ENCODE data around the gene COPA.

The COPA gene

DNA sequence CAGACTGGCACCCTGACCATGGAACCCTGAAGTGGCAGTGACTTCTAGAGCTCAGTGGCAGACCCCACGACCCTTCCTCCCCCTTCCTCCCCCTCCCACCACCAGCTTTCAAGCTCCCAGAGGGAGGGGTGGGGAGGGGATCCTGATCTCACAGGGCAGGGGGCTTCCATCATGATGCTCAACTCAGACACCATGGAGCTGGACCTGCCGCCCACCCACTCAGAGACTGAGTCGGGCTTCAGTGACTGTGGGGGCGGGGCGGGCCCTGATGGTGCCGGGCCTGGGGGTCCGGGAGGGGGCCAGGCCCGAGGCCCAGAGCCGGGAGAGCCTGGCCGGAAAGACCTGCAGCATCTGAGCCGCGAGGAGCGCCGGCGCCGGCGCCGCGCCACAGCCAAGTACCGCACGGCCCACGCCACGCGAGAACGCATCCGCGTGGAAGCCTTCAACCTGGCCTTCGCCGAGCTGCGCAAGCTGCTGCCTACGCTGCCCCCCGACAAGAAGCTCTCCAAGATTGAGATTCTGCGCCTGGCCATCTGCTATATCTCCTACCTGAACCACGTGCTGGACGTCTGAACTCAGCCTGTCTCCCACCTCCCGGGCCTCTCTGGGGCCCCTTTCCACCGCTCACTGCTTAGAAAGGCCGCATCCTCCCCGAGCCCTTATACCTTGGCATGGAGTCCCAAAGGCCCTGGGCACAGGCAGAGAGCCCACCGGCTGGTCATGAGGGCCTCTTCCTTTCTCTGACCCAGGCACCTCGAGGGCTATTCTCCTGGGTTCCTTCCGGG lies 27.7 kb upstream of the COPA start:
- Histone ChIP-seq H3K4me3 (ENCODE audit: low read length) (no peak overlapping the region), H3K4me1 (ENCODE audit: control insufficient read depth, insufficient read depth, low read length) (peaks cover 2% of the 10 kb centered on the region), H3K9me3 (ENCODE audit: control insufficient read depth, low read length) (no peaks in the 10 kb centered on the region), H3K36me3 (ENCODE audit: control insufficient read depth, insufficient read depth, low read length, severe bottlenecking) (no peaks in the 10 kb centered on the region), H3K27me3 (replicated peaks; ENCODE audit: control insufficient read depth, insufficient read depth, low read length) (peaks cover 14% of the 10 kb centered on the region), H3K9ac (ENCODE audit: low read length) (no peak overlapping the region)
- no peak for DNase-seq (ENCODE audit: low read depth)

DNA sequence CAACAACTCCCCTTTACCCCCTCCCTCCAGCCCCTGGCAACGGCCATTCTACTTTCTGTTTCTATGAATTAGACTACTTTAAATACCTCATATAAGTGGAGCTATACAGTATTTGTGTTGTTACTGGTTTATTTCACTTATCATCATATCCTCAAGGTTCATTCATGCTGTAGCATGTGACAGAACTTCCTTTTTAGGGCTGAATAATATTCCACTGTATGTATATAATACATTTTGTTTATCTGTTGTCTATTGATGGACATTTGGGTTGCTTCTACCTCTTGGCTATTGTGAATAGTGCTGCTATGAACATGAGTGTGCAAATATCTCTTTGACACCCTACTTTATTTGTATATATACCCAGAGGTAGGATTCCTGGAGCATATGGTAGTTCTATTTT lies 26.0 kb upstream of the COPA start:
- DNase-seq (ENCODE audit: low read depth) = no peak
- peaks cover 14% of the 10 kb centered on the region for H3K27me3 ChIP-seq (replicated peaks; ENCODE audit: control insufficient read depth, insufficient read depth, low read length)
- no peaks in the 10 kb centered on the region for H3K9me3 ChIP-seq (ENCODE audit: control insufficient read depth, low read length)
- H3K9ac ChIP-seq (ENCODE audit: low read length) = no peak overlapping the region
- no peaks in the 10 kb centered on the region for H3K36me3 ChIP-seq (ENCODE audit: control insufficient read depth, insufficient read depth, low read length, severe bottlenecking)
- H3K4me3 ChIP-seq (ENCODE audit: low read length) = no peak overlapping the region
- H3K4me1 ChIP-seq (ENCODE audit: control insufficient read depth, insufficient read depth, low read length) = peaks cover 2% of the 10 kb centered on the region

DNA sequence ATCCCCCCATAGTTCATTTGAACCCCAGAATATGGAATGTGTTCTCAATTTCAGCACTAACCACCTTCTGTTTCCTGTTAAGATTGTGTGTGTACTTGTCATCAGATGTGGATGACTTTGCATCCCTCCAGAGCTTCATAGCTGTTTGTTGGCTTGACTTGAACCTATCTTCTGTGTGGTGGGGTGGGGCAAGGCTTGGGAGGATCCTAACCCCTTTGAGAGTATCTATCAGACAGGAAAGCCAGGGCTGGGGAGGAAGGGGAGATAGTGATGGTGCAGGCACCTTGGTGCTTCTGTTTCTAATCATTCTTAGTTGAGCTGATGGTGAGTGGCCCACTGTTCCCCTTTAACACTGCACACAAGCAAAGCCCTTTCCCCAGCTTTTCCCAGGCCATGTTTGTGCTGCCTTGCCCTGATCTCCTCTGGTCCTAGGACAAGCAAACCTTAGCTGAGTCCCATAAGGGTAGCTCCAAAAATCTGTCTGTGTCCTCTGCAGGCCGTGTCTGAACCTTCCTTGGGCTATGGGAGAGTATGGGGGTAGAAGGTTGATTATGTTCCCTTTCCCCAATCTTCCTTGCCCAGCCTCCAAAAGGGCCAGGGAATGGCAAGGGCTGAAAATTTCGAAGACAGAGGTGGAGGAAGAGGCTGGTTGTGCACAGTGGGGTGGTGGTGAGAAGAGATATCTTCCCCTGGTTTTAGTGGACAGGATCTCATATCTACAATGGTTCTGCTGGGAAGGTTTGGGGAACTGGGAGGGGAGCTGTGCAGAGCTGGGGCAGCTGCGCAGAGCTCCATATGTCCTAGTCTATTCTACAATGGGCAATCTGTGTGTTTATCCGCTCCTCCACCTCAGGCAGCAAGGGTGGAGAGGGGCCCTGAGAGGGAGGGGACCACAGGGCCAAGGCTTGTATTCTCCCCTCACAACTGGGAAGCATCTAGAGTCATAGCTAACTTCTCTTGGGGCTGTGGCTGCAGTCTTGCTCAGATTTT lies 25.2 kb upstream of the COPA start:
- Histone ChIP-seq H3K27me3 (replicated peaks; ENCODE audit: control insufficient read depth, insufficient read depth, low read length) (peaks cover 14% of the 10 kb centered on the region), H3K9ac (ENCODE audit: low read length) (no peak overlapping the region), H3K9me3 (ENCODE audit: control insufficient read depth, low read length) (no peaks in the 10 kb centered on the region), H3K4me1 (ENCODE audit: control insufficient read depth, insufficient read depth, low read length) (peaks cover 7% of the 10 kb centered on the region), H3K4me3 (ENCODE audit: low read length) (no peak overlapping the region), H3K36me3 (ENCODE audit: control insufficient read depth, insufficient read depth, low read length, severe bottlenecking) (no peaks in the 10 kb centered on the region)
- DNase-seq (ENCODE audit: low read depth) = no peak

DNA sequence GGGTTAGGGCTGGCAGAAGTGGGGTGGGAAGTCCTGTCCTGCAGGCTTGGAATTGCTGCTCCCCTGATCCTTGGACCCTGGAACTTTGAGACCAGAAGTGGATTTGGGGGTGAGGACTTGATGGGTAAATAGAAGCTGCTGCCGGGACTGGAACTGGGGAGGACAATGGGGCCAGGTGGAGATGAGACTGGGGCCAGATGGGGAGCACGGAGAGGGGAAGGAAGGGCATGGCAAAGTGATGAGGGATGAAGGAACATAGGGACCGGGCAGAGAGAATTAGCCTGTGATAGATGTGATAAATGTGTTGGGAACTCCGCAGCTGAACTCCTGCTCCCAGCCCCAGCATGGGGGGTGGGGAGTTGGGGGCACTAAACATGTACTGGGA lies 24.5 kb upstream of the COPA start:
- H3K4me1 ChIP-seq (ENCODE audit: control insufficient read depth, insufficient read depth, low read length) = peaks cover 14% of the 10 kb centered on the region
- DNase-seq (ENCODE audit: low read depth) = no peak

DNA sequence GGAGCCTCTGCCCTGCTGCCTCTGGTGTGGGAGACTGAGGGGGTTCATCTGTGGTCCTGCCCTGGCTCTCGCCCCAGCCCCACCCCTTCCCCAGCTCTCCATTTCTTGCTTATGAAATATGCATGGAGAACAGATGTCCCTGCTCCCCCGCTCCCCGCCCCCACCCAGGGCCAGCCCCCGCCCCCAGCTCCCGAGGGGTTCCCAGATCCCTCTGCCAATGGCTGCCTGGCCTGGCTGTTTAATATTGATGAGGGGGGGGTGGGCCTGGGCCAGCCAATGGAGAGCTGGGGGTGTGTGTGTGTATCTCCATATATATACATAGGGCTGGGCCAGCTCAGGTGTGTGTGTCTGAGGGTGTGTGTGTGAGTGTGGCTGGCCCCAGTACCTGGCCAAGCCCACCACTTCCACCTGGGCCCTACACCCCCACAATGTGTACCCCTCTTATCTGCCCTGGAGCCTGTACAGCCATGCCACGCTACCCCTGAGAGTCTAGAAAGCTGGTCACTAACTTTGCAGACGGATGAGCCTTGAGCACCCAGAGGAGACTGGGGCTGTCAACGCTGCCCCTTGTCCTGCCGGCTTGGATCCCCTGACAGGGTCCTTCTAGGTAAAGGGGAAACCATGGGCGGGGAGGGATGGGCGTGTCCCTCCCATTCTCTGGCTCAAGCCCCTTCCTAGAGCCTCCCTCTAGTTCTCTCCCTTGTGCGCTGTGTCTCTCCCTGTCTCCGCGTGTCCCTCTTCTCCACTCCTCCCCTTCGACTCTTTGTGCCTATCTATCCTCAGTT lies 23.9 kb upstream of the COPA start, which contains the start of gene NHLH1:
Gene NHLH1, plus strand, starts transcription at position 341 of the 785 bp plus-strand sequence. CDS start 3,661 bp downstream, outside the sequence.
- Histone ChIP-seq H3K4me3 (ENCODE audit: low read length) (no peak within 1 kb of the TSS), H3K36me3 (ENCODE audit: control insufficient read depth, insufficient read depth, low read length, severe bottlenecking) (no peaks in the 10 kb centered on the region), H3K9me3 (ENCODE audit: control insufficient read depth, low read length) (no peaks in the 10 kb centered on the region), H3K27me3 (replicated peaks; ENCODE audit: control insufficient read depth, insufficient read depth, low read length) (peaks cover 14% of the 10 kb centered on the region), H3K4me1 (ENCODE audit: control insufficient read depth, insufficient read depth, low read length) (peaks cover 19% of the 10 kb centered on the region), H3K9ac (ENCODE audit: low read length) (no peak within 1 kb of the TSS)
- no peak for DNase-seq (ENCODE audit: low read depth)

More for the DNA sequence above, 24.5 kb upstream of the COPA start:
- no peak overlapping the region for H3K4me3 ChIP-seq (ENCODE audit: low read length)
- no peaks in the 10 kb centered on the region for H3K36me3 ChIP-seq (ENCODE audit: control insufficient read depth, insufficient read depth, low read length, severe bottlenecking)
- no peak overlapping the region for H3K9ac ChIP-seq (ENCODE audit: low read length)
- peaks cover 14% of the 10 kb centered on the region for H3K27me3 ChIP-seq (replicated peaks; ENCODE audit: control insufficient read depth, insufficient read depth, low read length)
- H3K9me3 ChIP-seq (ENCODE audit: control insufficient read depth, low read length) = no peaks in the 10 kb centered on the region

DNA sequence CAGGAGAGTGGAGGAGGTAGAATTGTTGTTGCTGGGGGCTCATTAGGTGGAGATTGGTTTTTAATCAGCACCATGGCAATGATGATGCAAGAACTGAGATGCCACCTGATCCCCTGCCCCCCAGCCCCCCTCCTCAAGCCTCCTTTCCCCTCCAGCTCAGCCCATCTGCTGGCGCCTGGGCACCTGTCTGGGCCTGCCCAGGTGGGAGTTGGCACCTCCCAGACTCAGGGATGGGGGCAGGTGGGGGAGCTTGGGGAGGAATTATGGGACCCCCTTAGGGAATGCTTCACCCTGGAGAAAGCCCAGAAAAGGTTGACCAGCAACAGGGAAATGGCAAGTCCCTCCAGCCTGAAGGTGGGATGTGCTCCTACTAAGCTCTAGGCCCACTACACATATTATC lies 22.3 kb upstream of the COPA start:
- Histone ChIP-seq H3K9me3 (ENCODE audit: control insufficient read depth, low read length) (no peaks in the 10 kb centered on the region), H3K9ac (ENCODE audit: low read length) (no peak overlapping the region), H3K4me1 (ENCODE audit: control insufficient read depth, insufficient read depth, low read length) (peaks cover 30% of the 10 kb centered on the region), H3K27me3 (replicated peaks; ENCODE audit: control insufficient read depth, insufficient read depth, low read length) (peaks cover 14% of the 10 kb centered on the region), H3K36me3 (ENCODE audit: control insufficient read depth, insufficient read depth, low read length, severe bottlenecking) (peaks cover 3% of the 10 kb centered on the region), H3K4me3 (ENCODE audit: low read length) (no peak overlapping the region)
- no peak for DNase-seq (ENCODE audit: low read depth)

DNA sequence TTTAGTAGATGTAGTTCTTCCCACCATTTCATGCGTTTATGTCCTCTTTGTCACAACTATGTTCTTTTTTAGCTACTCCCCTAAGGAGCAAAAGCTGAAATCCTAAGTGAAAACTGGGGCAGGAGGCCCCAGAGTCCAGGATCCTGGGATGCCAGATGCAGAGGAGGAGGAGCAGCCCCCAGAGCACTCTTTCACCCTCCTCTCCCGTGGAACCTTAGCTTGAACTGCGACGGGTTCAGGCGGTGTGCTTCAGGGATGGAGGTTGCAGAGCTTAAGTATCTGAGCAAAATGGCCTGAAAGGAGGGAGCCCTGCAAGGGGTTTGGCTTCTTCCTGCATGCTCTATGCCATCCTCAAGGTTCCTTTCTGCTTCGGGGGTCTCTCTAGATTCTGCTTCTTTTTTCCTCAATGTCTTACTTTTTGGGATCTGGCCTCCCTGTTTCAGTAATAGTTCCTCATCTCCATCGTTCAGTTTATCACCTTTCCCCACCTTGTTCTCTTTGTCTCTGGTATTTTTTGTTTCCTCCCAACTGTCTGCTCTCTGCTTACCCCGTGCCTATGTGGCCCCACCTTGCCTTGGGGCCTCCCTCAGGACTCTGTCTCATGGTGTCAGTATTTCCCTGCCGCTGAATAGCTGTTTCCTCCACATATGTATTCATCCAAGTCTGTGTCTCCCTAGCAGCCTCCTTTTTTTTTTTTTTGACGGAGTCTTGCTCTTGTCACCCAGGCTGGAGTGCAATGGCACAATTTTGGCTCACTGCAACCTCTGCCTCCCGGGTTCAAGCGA lies 21.1 kb upstream of the COPA start:
- Histone ChIP-seq H3K9me3 (ENCODE audit: control insufficient read depth, low read length) (no peaks in the 10 kb centered on the region), H3K36me3 (ENCODE audit: control insufficient read depth, insufficient read depth, low read length, severe bottlenecking) (peaks cover 11% of the 10 kb centered on the region), H3K27me3 (replicated peaks; ENCODE audit: control insufficient read depth, insufficient read depth, low read length) (peaks cover 14% of the 10 kb centered on the region), H3K4me3 (ENCODE audit: low read length) (no peak overlapping the region), H3K4me1 (ENCODE audit: control insufficient read depth, insufficient read depth, low read length) (peaks cover 40% of the 10 kb centered on the region), H3K9ac (ENCODE audit: low read length) (no peak overlapping the region)
- DNase-seq (ENCODE audit: low read depth) = no peak

DNA sequence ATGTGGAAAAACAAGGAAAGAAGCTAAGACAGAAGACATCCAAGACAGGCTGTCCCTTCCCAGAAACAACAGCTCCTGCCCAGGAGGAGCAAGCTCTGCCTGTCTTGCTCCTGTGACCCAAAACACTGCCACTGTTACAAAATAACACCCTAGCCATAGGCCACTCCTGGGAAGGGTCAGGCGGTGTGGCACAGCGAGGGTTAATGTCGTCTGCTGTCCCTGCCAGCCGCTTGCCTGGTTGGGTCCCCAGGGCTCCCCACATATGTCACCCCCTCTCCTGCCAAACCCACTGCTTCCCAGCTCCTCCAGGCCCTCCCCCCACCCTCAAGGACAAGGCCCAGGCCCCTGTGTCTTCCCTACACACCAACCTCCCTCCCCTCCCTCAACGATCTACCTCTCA lies 20.0 kb upstream of the COPA start:
- Histone ChIP-seq H3K27me3 (replicated peaks; ENCODE audit: control insufficient read depth, insufficient read depth, low read length) (peaks cover 10% of the 10 kb centered on the region), H3K4me3 (ENCODE audit: low read length) (no peak overlapping the region), H3K9me3 (ENCODE audit: control insufficient read depth, low read length) (no peaks in the 10 kb centered on the region), H3K9ac (ENCODE audit: low read length) (peak overlapping the region; percentile 58), H3K4me1 (ENCODE audit: control insufficient read depth, insufficient read depth, low read length) (peaks cover 46% of the 10 kb centered on the region), H3K36me3 (ENCODE audit: control insufficient read depth, insufficient read depth, low read length, severe bottlenecking) (peaks cover 20% of the 10 kb centered on the region)
- no peak for DNase-seq (ENCODE audit: low read depth)

DNA sequence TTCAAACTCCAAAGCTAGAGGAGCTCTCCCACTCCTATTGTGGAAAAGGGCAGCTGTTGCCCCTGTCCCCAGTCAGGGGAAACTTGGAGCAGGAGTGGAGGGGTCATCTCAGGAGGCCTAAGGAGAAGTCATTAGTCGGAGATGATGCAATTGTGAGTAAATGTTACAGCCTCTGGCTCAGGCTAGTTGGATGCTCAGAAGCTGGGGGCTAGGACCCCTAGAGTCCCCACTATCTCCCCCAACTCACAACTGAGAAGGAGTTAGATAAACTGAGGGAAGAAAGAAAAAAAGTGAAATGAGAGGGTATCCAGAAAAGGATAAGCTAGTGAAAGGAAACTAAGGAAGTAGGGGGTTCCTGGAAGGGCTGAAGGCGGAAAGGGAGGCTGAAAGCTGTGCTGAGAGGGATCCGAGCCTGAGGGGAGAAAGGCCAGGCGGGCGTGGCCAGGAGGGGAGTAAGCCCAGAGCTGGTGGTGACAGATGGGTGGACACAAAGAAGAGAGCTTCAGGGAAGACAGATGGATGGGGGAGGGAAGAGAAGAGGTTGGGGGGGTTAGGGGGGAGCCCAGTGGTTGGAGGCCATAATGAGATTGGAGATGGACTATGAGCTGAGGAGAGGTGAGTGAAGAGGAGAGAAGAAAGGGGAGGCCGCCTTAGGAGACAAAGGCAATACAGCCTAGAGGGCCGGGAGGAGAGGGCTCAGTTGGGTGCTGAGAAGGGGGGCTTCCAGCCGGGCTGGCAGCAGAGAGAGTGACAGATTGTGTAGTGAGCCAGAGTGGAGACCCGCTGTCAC lies 19.3 kb upstream of the COPA start:
- Histone ChIP-seq H3K4me1 (ENCODE audit: control insufficient read depth, insufficient read depth, low read length) (peaks cover 52% of the 10 kb centered on the region), H3K4me3 (ENCODE audit: low read length) (no peak overlapping the region), H3K27me3 (replicated peaks; ENCODE audit: control insufficient read depth, insufficient read depth, low read length) (peaks cover 4% of the 10 kb centered on the region), H3K9ac (ENCODE audit: low read length) (peak overlapping the region; percentile 58), H3K36me3 (ENCODE audit: control insufficient read depth, insufficient read depth, low read length, severe bottlenecking) (peaks cover 22% of the 10 kb centered on the region), H3K9me3 (ENCODE audit: control insufficient read depth, low read length) (no peaks in the 10 kb centered on the region)
- peak; percentile 47 for DNase-seq (ENCODE audit: low read depth)

DNA sequence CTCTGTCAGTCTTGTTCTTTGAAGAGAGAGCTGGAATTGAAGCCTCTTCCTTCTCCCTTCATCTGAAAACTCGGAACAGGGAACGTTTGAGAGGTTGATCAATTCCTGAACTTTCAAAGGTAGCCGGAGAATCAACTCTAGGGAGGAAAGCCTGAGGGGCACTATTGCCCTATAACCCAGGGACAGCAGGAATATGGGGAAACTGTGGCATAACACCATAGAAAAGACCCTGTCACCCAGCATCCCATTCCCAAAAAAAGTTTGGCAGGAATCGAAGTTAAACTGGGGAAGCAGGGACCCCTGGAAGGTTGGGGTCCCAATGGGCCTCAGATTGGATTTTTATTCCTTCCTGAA lies 18.7 kb upstream of the COPA start:
- H3K9me3 ChIP-seq (ENCODE audit: control insufficient read depth, low read length) = no peaks in the 10 kb centered on the region
- no peak overlapping the region for H3K4me3 ChIP-seq (ENCODE audit: low read length)
- DNase-seq (ENCODE audit: low read depth) = no peak
- H3K36me3 ChIP-seq (ENCODE audit: control insufficient read depth, insufficient read depth, low read length, severe bottlenecking) = peaks cover 24% of the 10 kb centered on the region
- H3K4me1 ChIP-seq (ENCODE audit: control insufficient read depth, insufficient read depth, low read length) = peaks cover 56% of the 10 kb centered on the region
- H3K9ac ChIP-seq (ENCODE audit: low read length) = peak overlapping the region; percentile 50
- no peaks in the 10 kb centered on the region for H3K27me3 ChIP-seq (replicated peaks; ENCODE audit: control insufficient read depth, insufficient read depth, low read length)

Measured in adipocyte (in vitro differentiated cells).